Right renal pelvis (tissue), 4 donors: ENCODE measurements around the gene C6orf132. TPM values are rescaled to one million over a fixed set of nuclear protein-coding genes. Genes with fewer than 3 reads are reported as not detected.

Experiments
- DNase-seq, 4 donors: peaks; one replicate each; pipeline ENCODE4 v3.0.0-alpha.2; 2013; ENCODE audit warnings: low read depth in 4 of 4, low spot score in 3 of 4, missing footprints in 1 of 4
- polyA plus RNA-seq, 4 donors: library from polyadenylated mRNA; unstranded; fragments of 120-200 nt; gene quantifications; one replicate each; pipeline ENCODE4 v1.2.1, GENCODE V29; 2013; ENCODE audit not compliant: insufficient read length in 4 of 4

C6orf132 gene
- polyA plus RNA-seq, 4 donors: 4.1 to 6.3 (median 4.4) TPM

DNA sequence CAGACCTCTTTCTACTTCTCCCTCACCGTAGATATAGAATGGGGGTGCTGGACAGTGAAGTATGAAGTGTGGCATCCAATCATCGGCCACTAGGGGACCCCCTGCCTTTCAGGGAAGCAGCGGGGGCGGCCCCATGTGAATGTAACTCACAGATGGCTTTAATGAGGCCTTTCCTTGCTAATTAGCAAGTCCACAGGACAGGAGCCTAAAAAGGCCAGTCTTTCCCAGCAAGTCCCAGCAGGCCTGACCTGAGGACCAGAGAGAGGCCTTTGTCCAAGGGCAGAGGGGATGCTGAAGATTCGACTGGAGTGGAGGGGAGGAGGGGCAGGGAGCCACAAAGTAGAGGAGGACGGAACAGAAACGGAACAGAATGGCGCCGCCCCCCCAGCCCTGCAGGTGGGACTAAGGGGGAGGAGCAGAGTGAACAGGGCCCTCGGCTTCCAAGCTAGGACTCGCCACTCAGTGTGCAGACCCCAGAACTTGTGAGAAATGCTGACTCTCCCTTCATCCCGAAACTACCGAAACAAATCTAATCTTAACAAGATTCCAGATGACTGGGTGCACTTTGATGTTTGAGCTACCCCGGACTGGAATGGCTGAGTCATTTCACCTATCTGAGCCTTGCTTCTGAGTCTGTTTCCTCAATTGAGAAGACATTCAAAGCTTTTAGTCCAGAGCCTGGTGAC, 5.8 kb downstream of the C6orf132 start:
- no peak for DNase-seq

DNA sequence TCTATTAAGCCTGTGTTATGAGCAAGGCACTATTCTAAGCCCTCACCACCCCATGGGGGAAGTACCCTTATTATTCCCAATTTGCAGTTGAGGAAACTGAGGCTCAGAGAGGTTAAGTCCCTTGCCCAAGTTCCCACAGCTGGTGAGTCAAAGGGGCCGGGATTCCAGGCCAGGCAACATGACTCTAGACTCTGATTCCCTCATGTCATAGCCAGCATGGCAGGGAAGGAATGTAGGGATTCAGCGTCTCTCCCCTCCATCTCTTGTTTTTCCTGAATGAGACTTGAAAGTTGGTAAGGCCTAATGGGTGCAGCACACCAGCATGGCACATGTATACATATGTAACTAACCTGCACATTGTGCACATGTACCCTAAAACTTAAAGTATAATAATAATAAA, 6.7 kb downstream of the C6orf132 start:
- no peak for DNase-seq

DNA sequence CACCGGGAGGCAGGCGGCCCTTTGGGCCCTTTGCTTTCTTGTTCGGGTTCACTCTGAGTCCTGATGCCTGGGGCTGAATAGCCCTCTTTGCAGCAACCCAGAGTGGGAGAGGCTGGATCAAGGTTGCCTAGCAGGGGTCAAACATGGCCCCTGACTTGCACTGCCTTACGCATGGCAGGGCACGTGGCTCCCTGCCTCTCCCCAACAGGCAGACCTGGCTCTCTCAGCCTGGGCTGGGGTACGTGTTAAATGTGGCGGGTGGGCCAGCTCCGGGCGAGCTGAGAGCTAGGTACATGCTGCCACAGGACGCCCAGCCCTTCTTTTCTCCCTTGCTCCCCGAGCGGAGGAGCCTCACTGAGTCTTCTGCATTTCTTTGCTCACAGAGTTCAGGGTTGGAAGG, 7.3 kb downstream of the C6orf132 start:
- no peak for DNase-seq

DNA sequence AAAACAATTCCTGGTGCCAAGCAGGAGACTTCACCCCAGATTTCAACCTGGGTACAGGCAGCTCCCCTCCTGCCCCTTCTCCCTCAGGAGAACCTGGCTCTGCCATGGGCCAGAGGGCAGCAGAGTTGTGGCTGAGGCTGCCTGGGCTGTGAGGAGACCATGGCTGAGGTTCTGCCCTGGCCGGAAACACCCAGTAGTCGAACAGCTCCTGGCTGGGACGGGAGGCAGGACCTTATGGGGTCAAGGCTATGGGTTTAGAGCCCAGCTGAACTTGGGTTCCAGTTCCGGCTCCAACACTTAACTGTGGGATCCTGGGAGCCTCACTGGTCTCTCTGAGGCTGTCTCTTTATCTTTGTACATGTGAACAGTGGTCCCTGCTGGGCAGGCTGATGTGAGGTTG, 8.5 kb downstream of the C6orf132 start:
- DNase-seq: no peak

DNA sequence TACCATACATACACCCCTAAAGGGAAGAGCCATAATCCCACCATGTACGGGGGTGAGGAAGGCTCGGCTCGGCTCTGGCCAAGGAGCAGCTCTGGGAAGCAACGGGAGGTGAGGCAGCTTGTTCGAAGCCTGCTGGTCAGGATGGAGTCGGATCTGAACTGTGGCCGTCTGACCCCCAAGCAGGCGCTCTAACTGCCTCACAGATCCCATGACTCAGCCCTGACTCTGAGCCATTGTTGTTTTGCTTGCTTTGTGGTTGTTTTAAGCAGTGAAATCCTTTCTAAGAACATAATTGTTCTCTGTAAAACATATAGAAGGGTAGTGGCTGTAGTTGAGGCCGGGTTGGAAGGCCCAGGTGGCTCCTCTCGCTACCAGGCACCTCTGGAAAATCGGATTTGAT, 10.9 kb downstream of the C6orf132 start:
- DNase-seq: no peak

DNA sequence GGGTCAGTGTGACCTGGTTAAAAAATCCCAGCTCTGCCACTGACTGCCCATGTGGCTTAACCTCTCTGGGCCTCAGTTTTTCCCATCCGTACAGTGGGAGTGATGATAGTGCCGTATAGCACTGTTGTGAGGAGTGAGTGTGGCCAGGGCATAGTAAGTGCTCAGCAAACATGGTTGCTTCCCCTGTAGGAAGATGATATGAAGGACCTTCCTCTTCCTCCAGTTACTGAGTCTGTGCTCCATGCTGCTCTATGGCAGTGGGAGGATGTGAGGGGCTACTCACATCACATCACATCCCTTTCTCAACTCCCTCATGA, 13.1 kb downstream of the C6orf132 start:
- no peak for DNase-seq

DNA sequence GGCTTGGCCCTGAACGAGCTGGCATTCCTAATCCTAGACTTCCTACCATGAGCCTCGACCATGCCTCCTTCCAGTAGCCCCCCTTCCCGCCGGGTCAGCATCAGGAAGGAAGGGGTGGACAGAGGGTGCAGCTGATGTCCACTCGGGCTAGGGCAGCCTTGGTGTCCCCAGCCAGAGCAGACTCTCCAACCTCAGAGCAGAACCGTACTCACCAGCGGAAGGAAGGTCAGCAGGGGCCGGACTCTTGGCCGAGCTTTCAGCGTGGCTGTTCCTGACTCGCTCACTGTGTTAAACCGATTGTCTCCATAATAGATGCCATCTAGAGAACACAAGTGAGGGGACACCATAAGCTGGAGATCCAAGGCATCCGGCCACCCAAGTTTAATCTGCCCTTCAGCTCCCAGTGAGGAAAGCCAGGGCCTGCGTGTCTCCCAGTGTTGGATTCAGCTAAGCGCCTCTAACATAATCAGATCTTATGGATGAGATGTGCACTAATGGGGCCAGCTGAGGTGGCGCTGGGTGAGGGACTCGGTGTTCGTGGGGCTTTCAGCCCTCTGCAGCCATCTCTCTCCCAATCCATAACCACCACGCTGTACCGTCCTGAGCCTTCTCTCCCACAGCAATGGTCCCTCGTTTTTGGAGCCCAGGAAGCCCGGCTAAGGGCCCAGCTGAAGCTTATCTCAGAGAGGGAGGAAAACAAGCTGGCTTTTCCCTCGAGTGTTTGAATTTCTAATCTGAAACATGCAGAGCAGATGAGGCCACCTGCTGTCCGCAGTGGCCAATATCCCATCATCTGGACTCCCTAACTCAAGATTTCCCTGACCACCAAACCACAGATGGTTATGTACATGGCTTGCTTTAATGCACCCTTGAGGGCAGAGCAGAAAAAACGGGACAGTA, 13.7 kb downstream of the C6orf132 start:
- DNase-seq: no peak

DNA sequence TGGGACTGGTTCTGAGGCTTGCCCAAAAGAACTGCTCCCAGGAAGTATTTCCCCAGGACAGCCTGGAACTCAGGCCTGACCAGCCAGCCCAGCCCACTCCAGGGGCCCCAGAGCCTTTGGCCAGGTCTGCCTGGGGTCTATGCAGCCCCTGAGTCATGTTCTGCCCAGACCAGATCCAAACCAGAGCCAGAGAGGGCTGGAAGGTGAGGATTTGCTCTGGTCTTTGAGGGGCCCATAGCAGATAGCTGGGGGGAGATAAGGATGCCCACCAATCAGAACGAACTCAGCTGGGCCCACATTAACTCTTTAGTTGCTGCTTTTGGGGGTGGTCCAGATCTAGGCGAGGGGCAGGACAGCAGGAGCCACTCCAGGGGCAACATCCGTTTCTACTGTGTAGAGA, 16.8 kb downstream of the C6orf132 start:
- no peak for DNase-seq

DNA sequence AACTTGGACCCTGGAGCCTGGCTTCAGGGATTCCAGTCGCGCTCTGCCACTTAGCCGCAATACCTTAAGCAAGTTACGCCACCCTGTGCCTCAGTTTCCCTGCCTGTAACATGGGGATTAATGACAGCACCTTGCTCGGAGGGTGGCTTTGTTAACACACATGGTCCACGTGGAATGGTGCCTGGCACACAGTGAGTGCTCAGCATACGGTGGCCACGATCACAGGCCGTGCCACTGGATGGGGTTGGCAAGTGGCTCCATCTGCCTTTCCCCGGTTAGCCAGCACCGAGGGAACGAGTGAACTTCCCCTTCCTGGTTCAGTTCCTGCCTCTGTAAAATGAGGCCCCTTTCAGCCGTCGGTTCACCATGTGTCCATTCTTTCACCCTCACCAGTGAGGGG, 17.2 kb downstream of the C6orf132 start:
- no peak for DNase-seq

DNA sequence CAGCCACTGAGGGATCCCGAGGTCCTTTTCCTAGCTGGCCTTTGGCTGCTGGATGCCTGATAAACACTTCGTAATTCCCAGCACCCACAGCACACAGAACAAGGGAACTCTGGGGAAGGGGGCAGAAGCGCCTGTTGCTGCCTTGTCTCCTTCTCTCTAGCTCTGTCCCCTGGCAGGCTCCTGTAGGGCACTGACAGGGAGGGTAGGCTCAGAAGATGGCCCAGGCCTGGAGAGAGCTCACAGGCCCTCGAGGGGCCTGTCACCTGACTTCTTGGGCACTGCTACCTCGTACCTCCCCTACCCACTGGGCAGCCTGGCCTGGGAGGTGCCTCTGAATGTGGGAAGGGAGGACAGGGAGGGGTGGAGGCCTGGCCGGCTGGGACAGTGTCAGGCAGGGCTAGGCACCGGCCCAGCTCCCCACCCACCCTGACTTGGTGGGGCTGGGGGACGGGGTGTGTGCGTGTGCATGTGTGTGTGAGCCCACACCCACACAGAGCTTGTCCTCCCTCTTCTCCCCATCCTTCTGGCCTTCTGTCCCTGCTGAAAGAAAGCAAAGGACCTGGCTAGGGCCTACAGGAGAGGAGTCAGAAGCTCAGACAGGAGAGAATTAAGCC, 18.1 kb downstream of the C6orf132 start:
- no peak for DNase-seq

DNA sequence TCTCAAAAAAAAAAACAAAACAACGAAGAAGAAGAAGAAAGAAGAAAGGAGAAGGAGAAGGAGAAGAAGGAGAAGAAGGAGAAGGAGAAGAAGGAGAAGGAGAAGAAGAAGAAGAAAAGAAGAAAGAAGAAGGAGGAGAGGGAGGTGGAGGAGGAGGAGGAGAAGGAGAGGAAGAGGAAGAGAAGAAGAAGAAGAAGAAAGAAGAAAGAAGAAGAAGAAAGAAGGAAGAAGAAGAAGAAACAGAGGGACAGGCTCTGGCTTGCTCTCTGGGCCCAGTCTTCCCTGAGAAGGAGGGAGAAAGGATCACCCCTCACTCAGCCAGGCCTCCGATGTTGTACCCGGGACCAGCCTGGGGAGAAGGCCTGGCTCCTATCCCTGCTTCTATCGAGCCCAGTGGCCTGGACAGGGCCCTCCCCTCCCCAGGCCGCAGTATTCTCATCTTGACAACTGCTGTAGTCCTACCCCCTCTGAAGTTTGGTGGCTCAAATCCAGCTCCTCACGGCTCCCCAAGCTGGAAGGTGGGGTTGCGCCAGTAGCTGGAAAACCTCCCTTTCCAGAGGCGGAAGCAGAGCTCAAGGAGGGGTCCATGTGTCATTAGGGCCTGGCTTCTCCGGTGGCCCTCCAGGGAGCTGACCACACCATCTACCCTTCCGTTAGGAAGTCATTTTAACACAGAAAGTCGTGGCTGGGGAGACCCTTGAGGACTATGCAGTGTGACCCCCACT, 18.9 kb downstream of the C6orf132 start:
- DNase-seq: no peak

DNA sequence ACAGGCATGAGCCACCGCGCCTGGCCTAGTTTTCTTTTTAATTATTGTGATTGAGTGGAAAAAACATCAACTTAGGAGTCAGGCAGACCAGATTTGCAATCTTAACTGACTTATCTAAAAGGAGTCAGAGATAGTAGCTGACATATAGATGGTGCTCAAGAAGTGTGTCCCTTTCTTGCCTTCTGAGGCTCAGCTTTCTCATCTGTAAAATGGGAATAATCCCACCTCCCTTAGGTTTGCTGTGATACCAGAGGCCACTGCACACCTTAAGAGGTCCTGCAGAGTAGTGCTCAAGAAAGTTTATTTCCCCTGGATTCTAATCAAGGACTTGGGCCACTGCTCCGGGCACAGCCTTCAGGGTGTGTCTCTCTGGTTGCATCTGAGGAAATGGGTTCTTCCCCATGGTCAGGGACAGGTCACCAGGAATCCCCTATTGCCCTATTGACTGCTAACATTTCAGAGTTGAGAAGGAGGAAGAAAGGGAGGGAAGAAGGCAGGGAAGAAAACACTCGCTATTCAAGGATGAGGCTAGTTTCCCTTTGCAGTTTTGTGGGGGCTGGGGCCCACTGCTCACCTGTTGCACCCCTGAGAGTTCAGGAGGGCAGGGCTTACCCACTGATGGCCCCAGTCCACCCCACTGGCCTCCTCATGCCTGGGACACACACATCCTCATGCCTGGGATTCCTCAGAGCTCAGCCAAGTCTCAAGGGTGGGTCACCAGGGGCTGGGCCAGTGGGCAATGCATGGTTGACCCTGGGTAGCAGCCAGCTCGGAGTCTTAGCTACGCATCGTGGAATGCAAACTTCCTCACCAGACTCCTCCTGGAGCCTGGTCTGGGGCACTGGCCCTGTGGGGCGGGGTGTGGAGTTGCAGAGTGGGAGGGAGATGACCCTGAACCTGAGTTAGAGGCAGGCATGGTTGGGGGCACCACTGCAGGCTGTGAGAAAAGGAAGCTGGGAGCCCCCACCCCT, 21.2 kb downstream of the C6orf132 start:
- no peak for DNase-seq

DNA sequence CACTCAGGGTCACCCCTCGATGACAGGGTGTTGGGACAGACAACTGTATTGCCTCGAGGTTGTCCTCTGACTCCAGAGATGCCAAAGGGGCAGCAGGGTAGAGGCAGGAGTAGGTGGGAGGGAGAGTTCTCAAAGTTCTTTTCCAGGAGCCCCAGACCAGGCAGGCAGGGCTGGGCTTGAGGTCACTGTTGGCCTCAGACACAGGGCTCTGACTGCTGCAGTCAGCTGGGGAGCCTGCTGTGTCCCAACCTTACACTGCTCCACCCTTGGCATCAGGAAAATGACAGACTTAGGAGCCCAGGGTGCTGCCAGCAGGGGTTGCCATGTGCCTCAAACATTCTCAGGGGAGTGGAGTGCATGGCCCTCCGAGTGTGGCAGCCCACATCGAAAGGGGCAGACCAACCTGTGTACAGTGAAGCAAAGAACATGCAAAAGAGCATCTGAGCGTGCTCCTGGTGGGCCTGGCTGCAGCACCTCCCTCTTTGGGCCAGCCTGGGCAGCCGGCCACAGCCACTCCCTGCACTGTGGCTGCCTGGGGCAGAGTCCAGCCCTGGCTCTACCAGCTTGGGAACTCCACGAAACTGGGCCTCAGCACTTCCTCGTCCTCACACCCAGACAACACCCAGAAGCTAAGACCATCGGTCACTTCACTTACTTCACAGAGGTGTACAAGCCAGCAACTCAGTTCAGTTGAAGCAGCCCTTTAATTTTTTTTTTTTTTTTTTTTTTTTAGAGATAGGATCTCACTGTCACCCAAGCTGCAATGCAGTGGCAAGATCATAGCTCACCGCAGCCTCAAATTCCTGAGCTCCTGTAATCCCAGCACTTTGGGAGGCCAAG, 24.0 kb downstream of the C6orf132 start:
- DNase-seq: no peak

DNA sequence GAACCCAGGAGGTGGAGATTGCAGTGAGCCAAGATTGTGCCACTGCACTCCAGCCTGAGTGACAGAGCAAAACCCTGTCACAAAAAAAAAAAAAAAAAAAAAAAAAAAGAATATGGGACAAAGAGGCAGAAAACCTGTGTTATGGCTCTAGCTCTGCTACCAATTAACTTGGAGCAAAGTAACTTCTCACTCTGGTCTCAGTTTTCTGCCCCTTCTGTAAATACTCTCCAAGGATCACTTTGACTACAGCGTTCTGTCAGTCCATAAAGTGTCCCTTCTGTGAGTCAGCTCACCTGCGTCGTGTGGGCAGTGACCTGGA, 24.6 kb downstream of the C6orf132 start:
- no peak for DNase-seq

DNA sequence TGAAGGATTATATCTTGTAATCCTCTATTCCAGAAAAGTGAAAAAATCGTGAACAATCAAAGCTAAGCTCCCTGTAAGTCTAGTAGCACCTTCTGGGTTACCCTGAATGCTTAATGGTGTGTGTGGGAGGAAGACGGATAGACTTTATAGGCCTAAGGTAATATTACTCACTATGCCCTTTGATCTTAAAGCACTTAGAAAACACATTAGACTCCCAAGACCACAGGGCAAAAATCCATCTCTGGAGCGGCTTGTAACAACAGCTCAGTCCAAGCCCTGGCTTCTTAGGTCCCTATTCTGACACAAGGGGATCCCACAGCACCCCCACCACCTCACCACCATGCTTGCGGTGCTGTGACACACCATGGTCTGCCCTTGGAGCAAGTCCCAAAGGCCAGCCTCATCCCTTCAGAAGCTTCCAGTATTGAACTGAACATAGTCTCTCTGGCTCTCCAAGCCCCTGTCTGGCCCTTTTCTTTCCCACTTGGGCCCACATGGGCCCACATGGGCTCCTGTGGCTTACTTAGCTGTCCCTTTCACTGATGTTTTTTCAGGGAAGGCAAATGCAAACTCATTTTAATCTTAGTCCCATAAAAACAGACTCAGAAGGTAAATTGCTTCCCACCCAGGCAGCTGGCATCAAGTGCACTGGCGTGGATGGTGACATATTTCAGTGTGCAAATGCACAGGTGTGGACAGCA, 28.3 kb downstream of the C6orf132 start:
- peak in 1 of 4 donors; percentile 37 for DNase-seq

DNA sequence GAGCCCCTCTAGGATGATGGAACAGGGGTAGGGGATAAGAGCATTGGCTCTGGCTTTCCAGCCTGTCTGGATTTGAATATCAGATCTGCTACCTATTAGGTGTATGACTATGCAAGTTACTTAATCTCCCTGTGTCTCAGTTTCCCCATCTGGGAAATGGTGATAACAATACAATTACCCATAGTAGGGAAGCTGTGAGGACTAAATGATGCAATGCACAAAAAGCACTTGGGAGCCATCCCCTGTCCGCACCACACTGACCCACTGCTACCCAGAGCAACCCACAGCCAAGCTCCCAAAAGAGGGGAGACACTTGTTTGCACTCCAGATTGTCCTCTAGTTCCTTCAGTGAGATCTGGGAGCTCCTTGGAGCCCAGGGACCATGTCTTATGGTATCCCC, 30.1 kb downstream of the C6orf132 start:
- DNase-seq: no peak

DNA sequence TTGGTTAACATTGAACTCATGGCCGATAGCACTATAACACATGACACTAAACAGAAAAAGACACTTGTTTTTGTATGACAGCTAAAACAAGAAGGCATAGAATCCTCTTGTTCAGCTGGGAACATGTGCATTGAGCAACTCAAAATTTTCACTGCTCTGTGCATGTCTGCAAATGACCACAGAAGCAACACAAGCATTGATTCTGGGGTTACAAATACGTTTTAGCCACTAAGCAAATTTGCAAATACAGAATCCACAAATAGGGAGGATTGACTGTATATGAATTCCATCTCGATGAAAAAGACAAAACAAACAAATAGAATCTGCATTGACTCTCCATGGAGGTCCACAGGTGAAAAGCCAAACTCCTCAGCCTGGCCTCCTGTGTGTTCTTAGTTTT, 31.7 kb downstream of the C6orf132 start:
- DNase-seq: no peak

DNA sequence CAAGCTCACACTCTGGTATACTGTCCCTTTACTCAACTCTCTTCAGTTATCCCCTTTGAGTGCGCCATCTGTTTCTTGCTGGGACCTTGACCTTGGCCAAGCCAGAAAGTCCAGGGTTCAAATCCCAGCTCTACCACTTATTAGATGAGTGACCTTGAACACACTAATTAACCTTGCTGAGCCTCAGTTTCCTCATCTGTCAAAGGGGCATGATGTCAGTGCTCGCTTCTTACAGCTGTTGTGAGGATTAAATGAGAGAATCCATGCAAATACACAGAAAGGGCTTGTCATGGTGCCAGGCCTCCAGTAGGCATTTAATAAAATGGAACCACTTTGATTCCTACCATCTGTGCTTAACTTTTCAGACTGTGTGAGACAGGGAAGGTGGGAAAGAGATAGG, 34.3 kb downstream of the C6orf132 start:
- no peak for DNase-seq
